Measurements from ENCODE around the gene SLAMF8. TPM values are rescaled to one million over a fixed set of nuclear protein-coding genes. Genes with fewer than 3 reads are reported as not detected.

Gene SLAMF8
- total RNA-seq, 1 experiment from 2014 or later = not detected

DNA sequence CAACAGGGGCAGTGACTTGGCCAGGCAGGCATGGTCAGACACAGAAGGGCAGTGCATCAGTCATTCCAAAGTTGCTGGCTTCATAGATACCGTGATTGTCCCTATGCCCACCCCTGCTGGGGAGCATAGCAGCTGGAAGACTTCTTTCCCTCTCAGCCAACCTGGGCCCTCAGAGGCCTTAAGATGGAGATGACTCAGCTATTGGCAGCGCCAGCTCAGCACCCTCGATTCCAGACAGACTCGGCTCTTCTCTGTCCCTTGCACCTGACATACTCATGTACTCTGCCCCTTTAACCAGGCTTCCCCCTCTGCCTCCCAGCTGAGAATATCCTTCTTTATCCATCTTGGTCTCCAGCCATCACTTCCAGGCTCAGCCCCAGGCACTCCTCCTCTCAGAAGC is 16.8 kb downstream of the SLAMF8 start:
- TF ChIP-seq, protein P1, sequence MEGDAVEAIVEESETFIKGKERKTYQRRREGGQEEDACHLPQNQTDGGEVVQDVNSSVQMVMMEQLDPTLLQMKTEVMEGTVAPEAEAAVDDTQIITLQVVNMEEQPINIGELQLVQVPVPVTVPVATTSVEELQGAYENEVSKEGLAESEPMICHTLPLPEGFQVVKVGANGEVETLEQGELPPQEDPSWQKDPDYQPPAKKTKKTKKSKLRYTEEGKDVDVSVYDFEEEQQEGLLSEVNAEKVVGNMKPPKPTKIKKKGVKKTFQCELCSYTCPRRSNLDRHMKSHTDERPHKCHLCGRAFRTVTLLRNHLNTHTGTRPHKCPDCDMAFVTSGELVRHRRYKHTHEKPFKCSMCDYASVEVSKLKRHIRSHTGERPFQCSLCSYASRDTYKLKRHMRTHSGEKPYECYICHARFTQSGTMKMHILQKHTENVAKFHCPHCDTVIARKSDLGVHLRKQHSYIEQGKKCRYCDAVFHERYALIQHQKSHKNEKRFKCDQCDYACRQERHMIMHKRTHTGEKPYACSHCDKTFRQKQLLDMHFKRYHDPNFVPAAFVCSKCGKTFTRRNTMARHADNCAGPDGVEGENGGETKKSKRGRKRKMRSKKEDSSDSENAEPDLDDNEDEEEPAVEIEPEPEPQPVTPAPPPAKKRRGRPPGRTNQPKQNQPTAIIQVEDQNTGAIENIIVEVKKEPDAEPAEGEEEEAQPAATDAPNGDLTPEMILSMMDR (conservative IDR thresholded peaks at IDR 0.05) = no peak
- Mint-ChIP-seq H3K9me3 (no peaks in the 10 kb centered on the region), H3K4me1 (peaks cover 6 to 9% of the 10 kb centered on the region in 2 experiments; a peak in 3 of 4 replicates), H3K27me3 (ENCODE audit: low read depth) (peaks cover 14% of the 10 kb centered on the region), H3K4me3 (no peak overlapping the region), H3K27ac (no peak overlapping the region; a peak in 1 of 7 replicates), H3K36me3 (ENCODE audit: insufficient read depth in 1 of 3, low read depth in 3 of 3) (no peaks in the 10 kb centered on the region)
- Histone ChIP-seq H2BK20ac (ENCODE audit: low read depth, low read length, poor library complexity, severe bottlenecking) (no peak overlapping the region), H3K27me3 (ENCODE audit: insufficient read depth, low read length) (no peaks in the 10 kb centered on the region; the same call in 1 of the 2 replicates), H3K9me3 (ENCODE audit: control insufficient read depth, low read depth, low read length) (no peaks in the 10 kb centered on the region), H3K79me2 (ENCODE audit: insufficient read depth, low read length) (no peaks in the 10 kb centered on the region), H2AK5ac (ENCODE audit: insufficient read length, low read length) (no peak overlapping the region), H3K9ac (ENCODE audit: extremely low read depth, insufficient read length, low read length) (no peak overlapping the region), H3K4me2 (ENCODE audit: insufficient read depth, insufficient read length, low read length) (no peak overlapping the region), H4K20me1 (ENCODE audit: control insufficient read depth, insufficient read depth, insufficient read length) (no peaks in the 10 kb centered on the region), H4K91ac (ENCODE audit: insufficient read length, low read depth, low read length) (no peak overlapping the region), H3K23ac (ENCODE audit: insufficient read length, low read depth, low read length) (no peak overlapping the region), H3K4me1 (ENCODE audit: insufficient read depth, low read length) (no peaks in the 10 kb centered on the region), H2BK15ac (ENCODE audit: low read depth, low read length) (no peak overlapping the region), H2BK5ac (ENCODE audit: insufficient read length, low read length) (no peak overlapping the region), H2AFZ (ENCODE audit: low read length) (no peak overlapping the region), H3K56ac (ENCODE audit: insufficient read length, low read depth, low read length) (no peak overlapping the region), H3K4ac (ENCODE audit: low read depth, low read length) (no peak overlapping the region), H4K8ac (replicated peaks; ENCODE audit: insufficient read length, low read depth, low read length) (no peak overlapping the region), H4K5ac (ENCODE audit: insufficient read length, low read depth, low read length) (no peak overlapping the region), H3T11ph (ENCODE audit: low read length) (no peak overlapping the region), H3K23me2 (ENCODE audit: insufficient read length, low read depth, low read length, poor library complexity, severe bottlenecking) (no peaks in the 10 kb centered on the region), H3K27ac (ENCODE audit: insufficient read length, low read depth, low read length) (no peak overlapping the region), H2BK120ac (ENCODE audit: low read depth, low read length, poor library complexity, severe bottlenecking) (no peak overlapping the region), H3K18ac (ENCODE audit: insufficient read length, low read depth, low read length) (no peak overlapping the region), H3K14ac (ENCODE audit: insufficient read depth, low read length) (no peak overlapping the region; the same call in 1 of the 2 replicates), H3K79me1 (ENCODE audit: insufficient read depth, low read depth, low read length, poor library complexity, severe bottlenecking) (no peaks in the 10 kb centered on the region), H2BK12ac (ENCODE audit: insufficient read length, low read depth, low read length) (no peak overlapping the region)
- no peak for DNase-seq
- WGBS (ENCODE audit: extremely low coverage, insufficient read length, low lambda C conversion rate) = no CpG with 5 or more reads among the region's 4 CpGs
